C4-2B (cell line): Measurements from ENCODE around the gene MRPL10.
"Not testable (repeated sequence)": the region's sequence is repeated elsewhere in the genome, so short reads cannot be mapped to it uniquely, and the experiment has no call there.

Experiments
- ZFX ChIP-seq: fragments of 450-650 bp; IDR thresholded peaks from 2 replicates; pipeline ENCODE4 v1.6.1; 2017
- TF ChIP-seq, protein P1 (sequence below): fragments of 450-650 bp; conservative IDR thresholded peaks from 2 replicates; pipeline ENCODE4 v1.5.1; 2017; ENCODE audit warnings: mild to moderate bottlenecking

GRCh38 chr17:47773649-47774048, 57.7 kb downstream of the MRPL10 start:
- TF ChIP-seq, protein P1, sequence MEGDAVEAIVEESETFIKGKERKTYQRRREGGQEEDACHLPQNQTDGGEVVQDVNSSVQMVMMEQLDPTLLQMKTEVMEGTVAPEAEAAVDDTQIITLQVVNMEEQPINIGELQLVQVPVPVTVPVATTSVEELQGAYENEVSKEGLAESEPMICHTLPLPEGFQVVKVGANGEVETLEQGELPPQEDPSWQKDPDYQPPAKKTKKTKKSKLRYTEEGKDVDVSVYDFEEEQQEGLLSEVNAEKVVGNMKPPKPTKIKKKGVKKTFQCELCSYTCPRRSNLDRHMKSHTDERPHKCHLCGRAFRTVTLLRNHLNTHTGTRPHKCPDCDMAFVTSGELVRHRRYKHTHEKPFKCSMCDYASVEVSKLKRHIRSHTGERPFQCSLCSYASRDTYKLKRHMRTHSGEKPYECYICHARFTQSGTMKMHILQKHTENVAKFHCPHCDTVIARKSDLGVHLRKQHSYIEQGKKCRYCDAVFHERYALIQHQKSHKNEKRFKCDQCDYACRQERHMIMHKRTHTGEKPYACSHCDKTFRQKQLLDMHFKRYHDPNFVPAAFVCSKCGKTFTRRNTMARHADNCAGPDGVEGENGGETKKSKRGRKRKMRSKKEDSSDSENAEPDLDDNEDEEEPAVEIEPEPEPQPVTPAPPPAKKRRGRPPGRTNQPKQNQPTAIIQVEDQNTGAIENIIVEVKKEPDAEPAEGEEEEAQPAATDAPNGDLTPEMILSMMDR, result not testable (repeated sequence)
- TF ChIP-seq ZFX, result not testable (repeated sequence)
